ENCODE results near the gene IRF2.
A peak's percentile ranks its signal among the peaks of the same experiment; 100 is the strongest.
"Not testable (repeated sequence)": the region's sequence is repeated elsewhere in the genome, so short reads cannot be mapped to it uniquely, and the experiment has no call there.

The IRF2 gene

DNA sequence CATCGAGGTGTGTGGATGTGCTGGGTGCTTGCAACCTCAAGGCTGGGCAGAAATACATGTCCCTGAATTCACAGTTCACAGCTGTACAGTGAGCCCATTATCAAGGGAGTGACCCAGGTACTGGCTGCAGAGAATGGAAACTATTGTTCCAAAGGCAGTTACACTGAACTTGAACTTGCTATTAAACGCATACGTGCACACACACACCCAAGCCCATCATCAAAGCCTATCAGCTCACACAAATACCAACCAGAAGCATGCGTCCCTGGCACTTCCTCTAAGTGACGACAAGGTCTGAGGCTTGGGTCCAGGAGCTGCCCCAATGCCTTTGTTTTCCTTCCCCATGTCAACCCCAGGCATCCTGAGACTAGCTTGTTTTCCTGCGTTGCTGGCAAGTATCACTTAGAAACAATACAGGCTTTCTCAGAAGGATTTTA is 88.6 kb downstream of the IRF2 start:
- no peak for DNase-seq

DNA sequence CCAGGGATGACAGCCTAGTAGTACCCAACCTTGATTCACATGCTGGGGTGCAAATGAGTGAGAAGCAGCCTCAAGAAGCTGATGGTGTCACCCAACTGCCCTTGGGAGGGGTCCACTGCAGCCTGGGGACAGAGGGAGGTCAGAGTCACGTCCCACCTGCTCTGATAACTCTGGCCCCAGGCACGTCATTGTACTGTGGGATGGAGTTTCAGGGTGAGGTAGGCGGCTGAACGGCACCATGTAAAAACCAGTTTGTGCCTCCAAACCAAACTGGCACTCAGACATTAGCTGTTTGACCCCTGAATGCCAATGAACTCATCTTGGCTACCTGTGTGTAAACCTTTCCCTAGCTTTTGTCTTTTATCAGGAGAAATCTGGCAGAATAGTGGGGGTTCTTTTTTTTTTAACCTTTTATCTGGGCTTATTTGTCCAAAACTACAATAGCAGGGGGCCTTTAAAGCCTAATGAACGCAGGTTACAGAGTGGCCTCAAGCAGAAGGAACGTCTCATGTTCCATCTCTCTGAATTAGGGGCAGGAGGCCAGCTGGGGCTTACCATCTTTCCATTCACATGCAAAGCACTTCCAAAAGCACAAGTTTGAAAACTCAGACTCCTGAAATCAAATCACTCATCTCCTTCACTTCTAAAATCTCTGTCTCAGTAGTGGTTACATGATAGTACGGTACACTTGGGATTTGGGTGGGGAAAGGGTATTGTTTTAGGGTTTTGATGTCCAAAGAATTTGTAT is 89.4 kb downstream of the IRF2 start:
- DNase-seq: no peak

DNA sequence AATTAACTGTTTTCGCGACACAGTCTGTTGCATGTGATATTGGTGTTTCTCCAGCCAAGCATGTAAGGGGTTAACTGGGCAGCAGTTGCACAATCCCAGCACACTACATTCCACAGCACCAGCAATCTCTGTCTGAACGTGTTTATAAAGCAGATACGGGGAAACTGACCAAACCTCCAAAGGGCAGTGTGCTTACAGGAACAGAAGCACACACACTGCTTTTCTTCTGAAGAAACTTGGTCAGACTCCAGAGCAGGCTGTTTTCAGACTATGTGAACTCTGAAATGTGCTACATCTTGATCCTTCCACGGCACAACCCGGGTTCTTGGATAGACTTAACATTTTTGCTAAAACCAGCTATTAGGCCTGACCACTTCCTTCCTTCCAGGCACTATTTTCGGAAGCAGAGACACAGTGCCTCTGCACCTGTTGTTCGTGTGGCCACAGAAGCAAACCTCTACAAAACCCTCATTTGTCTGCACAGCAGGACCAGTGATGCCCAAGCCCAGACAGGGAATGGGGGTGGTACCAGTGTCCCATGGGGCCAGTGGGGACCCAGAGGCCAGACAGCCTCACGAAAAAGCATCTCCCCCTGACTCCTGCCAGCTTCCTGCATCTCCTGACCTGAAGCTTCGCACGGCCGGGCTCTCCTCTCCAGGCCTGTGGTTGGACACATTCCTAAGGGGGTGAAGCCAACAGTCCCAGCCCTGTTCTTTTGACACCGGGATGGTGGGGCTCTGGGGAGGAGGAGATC is 90.1 kb downstream of the IRF2 start:
- DNase-seq: no peak

DNA sequence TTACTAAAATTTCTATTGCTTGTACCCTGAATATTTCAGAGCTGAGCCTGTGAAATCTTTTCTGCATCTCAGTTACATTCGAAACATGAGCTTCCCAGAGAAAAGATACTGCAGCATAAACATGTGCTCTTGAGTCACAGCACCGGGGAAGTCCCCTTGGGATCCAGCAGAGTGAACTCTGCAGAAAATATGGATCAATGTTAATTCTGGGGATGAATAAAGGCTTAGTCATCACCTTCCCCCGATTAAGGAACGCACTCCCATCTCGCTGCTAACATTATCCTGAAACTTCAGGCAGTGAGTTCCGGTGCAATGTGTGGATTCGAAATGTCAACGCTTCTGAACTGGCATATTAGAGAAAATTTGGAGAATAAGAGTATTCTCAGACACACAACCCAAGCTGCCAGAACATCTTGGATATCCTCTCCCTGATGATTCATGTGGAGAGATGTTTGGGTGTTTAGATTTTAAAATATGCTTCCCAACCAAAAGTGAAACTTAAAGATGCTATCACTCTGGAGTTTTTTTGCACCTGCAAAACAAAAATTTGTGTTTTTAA is 90.8 kb downstream of the IRF2 start:
- DNase-seq: no peak

DNA sequence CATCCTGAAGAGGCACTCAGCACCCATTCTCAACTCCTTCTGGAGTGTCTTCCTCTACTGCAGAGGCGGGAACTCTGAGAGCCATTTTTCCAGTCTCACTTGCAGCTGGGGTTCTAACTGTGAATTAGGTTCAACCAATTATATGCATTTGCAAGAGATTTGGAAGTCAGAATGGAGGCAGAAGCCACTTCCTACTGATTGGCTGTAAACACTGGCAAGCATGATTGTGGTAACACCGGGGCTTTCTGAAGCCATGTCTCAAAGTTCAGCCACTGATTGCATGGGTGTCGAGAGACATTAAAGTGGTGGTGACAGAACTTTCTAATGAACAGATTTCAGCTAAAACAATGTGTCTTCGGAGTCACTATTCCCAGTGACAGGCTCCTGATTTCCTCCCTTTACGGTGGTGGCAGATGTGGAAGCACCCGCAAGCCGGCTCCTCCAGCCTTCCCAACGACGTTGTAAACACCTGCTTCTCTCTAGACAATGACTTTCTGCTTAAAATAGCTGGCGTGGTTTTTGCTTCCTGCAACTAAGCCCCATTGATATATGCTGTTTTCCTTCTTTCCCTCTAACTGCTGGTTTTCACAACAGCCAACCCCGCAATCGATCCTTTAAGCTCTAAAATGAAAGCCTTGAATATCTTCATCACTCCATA is 92.0 kb downstream of the IRF2 start:
- peak; percentile 34 for DNase-seq

DNA sequence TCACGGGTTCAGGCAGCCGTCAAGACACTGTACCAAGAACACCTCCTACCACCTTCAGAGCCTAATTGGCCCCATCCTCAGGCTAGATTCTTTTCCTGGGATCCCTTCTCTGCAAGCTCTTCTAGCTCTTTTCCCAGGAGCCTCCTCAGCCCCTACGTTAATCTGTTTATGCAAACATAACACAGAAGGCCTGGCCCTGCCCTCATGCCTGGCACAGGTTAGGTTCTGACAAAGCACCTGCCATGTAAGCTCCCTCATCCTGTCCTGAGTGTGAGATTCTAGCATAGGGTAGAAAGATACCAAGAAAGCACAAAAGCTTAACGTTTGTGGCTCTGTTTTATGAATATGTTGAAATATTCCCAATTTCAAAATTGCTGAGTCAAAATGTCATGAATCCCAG is 93.6 kb downstream of the IRF2 start:
- no peak for DNase-seq

DNA sequence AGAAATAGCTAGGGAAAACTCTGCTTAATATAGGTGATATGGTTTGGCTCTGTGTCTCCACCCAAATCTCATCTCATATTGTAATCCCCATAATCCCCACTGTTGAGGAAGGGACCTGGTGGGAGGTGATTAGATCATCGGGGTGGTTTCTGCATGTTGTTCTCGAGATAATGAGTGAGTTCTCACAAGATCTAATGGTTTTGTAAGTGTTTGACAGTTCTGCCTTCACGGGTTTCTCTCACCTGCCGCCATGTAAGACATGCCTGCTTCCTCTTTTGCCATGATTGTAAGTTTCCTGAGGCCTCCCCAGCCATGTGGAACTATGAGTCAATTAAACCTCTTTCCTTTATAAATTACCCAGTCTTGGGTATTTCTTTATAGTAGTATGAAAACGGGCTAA is 94.1 kb downstream of the IRF2 start:
- DNase-seq: not testable (repeated sequence)

DNA sequence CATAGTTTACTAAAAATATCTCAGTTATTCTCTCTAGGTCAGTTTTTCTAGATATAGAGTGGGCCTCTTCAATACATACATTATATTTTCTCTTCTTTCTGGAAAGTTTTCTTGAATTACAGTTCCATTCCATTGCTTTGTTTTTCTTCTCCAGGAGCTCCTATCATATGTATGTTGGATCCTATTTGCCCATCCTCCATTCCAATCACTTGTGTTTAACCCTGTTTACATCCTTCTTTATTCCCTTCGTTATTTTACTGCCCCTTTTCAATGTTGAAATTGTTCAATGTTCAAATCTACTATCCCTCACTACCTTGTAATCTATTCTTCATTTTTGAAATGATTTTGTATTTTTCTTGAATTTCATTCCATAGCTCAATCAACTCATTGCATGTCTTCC is 97.4 kb downstream of the IRF2 start:
- DNase-seq: no peak

DNA sequence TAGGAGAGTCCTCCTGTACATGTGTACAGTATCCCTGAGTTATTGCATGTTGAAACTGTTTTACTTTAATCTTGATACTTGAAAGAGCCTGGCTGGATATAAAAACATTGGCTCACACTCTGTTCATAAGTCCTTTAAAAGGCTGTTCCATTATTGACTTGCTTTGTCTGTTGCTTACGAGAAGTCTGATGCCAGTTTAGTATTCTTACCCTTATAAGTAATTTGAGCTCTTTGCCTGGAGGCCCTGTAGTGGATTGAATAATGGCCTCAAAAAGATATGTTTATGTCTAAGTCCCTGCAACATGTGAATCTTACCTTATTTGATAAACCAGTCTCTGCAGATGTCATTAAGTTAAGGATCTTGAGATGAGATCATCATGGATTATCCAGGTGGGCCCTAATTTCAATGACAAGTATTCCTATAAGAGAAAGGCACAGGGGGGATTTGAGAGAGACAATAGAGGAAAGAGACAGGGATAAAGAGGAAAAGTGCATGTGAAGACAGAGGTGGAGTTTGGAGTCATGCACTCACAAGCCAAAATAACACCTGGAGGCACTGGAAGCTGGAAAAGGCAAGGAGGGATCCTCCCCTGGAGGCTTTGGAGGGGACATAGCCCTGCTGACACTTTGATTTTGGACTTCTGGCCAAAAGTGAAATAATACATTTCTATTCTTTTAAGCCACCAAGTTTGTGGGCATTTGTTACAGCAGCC is 98.1 kb downstream of the IRF2 start:
- DNase-seq: no peak

DNA sequence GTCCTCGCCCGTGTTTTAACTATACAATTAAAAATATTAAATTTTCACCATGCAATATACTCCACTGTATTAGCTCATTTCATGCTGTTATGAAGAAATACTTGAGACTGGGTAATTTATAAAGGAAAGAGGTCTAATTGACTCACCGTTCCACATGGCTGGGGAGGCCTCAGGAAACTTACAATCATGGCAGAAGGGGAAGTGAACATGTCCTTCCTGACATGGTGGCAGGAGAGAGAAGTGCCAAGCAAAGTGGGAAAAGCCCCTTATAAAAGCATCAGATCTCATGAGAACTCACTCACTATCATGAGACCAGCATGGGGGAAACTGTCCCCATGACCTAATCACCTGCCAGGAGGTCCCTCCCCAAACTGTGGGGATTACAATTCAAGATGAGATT is 98.7 kb downstream of the IRF2 start:
- DNase-seq: not testable (repeated sequence)

DNA sequence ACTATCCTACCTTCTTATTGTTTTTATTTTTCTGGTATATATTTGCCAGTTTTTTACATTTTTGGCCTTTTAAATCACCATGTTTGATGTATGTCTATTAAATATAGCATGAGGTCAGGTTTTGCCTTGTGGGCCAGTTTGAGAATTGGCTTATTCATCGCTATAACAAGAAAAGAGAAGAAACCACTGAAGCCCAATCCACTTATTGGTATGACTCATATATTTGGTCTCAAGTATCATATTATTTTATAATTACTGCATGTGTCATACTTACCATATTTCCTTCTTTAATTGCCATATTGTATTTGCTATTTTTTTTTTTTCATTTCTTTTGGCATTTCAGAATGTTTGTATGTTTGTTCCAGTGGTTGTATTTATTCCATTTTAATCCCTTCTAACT is 99.3 kb downstream of the IRF2 start:
- DNase-seq: no peak

DNA sequence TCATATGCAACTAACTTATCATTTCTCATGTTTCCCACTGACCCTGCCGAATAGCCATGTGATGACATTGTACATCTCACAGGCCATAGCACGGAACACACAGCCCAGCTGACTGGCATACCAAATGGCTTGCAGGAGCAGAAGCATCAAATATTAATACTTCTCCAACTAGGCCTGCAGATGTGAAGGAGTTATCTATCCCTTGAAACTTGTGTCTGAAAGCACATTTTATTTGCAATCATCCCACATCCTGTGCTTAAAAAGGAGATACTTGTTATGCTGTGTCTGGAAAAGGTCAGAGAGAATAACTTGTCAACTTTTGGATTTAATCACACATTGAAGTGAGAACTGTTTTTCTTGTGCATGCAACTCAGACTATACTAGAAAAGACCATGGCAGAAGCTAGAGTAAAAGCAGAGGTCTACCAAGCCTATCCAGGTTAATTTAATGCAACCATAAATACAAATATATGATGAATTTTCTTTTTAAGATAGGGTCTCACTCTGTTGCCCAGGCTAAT is 100.4 kb downstream of the IRF2 start:
- no peak for DNase-seq

DNA sequence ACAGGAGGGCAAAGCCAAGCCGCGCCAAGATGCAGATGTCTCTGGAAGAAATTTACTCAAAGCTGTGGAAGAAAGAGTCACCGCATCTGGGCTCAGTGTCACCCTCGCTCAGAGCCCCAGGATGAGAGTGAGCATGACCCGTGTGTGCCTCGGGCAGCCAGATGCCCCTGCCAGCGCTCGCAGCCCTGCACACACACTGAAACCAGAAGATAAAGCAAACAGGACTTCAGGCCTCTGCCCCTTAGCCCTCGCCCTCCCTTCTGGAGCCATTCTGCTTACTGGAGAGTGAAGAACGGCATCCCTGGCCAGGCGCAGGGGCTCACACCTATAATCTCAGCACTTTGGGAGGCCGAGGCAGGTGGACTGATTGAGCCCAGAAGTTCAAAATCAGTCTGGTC is 103.0 kb downstream of the IRF2 start:
- no peak for DNase-seq

DNA sequence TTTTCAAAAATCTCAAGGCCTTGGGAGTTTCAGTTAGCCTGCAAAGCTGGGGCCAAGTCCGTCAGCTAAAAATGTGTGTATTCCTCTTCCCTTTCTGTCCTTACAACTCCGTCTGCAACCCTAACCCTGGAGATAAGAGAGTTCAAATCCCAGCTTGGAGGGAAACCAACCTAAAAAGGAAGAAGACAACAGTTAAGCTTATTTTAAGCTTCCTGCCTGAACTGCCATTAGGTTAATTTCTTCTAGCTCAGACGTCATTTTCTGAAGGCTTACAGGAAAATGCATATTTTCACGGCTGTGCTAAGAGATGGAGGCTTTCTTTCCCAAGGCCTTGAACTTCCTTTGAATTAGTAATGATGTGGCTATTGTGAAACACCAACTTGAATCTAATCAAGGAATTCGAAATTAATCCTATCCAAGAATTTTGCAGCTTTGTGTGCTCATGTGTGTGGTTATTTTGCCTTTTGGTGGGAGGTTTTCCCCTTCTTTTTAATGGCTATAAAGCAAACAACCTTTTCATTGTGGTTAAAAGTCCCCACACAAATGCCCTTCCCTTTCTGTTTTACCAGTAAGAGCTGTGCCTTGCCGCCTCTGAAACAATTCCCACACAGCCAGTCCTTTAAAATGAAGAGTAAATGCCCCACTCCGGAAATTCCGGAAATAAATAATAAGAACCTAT is 103.5 kb downstream of the IRF2 start:
- no peak for DNase-seq

DNA sequence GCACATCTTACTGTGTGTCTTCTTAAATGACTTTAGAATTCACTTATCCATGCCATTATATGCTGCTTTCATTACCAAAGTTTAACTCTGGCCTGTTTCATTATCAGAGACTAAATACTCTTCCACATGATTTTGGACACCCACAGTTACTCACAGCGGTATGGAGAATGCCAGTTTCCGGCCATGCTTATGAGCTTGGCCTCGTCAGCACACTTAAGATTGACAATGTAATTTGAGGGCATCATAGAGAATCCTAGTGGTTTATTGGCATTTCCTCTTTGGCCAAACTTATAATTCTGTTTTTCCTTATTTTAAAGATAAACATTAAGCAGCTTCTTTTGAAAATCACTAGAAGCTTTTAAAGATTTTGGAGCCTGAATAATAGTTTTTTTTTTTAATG is 104.5 kb downstream of the IRF2 start:
- DNase-seq: no peak

DNA sequence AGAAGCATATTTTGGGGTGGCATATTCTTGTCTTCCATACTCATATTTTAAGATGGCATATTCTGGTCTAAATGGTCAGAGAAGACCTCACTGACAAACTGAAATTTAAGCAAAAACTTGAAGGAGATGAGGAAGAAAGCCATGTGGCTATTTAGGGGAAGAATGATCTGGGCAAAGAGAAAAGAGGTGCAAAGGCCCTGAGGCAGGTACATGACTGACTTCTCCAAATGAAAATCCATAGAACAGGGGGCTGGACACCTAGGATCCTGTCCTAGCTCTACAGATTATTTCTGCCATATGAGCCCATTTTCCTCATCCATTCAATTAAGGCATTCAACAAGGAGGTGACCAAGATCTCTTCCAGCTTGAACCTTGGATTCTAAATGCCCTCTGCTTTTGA is 105.6 kb downstream of the IRF2 start:
- no peak for DNase-seq

DNA sequence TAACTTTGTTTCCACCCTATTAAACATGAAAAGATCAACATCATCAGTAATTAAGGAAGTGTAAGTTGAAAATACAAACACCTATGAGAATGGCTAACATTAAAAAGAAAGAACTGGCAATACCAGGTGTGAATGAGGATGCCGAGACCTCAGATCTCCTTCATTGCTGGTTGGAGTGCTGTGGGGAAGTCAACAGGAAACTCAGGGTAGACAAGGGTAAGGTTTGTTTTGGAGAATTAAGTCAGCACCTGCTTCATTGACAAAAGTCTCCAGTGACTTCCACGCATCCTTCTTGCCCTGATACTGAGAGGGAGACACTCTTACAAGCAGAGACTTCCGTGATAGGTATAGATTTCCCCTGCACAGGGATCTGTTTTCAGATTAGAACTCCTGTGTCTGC is 106.1 kb downstream of the IRF2 start:
- no peak for DNase-seq

DNA sequence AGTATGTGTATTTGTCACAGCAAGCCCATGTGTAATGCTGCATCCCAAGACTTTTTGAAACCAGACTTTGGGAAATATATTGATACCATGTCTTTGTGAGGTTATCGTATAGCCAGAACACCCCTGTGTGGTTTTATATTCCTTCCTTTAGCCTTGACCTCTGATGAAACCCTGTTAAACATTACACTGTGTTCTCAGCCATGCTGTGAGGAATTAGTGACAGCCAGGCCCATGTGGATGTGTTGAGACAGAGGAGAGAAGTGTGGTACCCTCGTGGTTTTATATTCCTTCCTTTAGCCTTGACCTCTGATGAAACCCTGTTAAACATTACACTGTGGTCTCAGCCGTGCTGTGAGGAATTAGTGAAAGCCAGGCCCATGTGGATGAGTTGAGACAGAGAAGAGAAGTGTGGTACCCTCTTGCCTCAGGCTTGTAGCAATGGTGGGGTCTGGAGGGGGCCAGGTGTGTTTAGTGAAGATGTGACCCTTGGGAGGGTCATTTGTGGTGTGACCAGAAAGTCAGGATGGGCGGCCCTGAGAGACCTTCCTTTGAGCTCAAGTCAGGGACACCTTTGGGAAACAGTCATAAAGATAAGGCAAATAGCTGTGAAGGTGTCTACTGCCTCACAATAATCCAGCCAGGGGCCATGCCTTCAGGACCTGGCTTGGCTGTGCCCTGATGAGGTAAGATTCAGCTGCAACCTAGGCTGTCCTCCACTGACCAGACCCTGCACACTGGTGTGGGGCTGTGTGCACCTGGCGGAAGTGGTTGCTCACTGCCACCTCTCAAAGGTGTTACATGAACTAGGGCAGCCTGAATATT is 110.0 kb downstream of the IRF2 start:
- no peak for DNase-seq

DNA sequence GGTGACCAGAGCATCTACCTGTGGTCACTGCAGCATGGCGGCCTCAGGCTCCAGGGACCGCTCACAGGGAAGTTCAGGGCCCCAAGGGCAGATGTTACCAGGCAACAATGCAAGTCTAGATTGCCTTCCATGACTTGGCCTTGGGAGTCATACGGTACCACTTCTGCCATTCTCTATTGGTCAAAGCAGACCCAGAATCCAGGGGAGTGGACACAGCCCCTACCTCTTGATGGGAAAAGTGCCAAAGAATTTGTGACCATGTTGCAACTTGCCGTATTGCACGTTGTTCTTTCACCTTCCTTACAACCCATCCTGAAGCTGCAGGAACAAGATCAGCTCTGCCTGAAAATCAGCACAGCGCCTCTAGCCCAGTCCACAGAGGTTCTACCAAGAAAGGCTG is 111.1 kb downstream of the IRF2 start:
- no peak for DNase-seq

DNA sequence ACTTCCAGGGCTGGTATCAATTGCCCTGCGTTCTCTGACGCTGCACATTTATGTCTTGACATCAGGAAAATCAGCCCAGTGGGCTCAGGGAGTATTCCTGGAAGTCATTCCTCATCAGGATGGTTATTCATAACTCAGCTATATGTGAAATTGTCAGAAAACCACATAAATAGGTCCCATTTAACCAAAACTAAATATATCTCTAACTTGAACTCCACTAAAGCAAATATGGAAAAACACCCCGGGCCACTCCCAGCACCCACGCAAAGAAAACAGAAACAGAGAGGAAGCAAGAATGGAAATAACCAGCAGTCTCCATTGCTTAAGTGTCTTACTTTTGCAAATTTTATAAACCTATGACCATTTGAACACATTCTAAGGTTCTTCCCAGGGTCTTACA is 112.0 kb downstream of the IRF2 start:
- DNase-seq: no peak

DNA sequence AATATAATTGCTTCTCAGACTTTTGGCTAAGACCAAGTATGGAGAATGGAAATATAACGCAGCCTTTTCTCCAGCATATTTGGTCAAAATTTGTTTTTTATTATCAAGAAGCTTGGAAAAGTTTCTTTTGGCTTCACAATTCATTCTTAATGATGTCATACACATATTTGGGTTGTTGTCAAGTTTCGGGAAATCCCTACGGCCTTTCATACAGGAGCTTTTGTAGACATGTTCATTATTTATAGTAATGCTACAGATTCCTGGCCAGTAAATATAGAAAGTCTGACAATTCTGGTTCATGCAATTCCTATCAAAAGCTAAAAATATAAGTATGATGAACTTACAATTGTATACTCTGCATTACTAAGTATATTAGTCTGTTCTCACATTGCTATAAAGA is 112.9 kb downstream of the IRF2 start:
- no peak for DNase-seq
